Activated T-cell treated with anti-CD3 and anti-CD28 coated beads, Interleukin-2, amount 50 U/mL, for 4 hours (primary cell): Measurements from ENCODE around the gene NECTIN1. TPM values are rescaled to one million over a fixed set of nuclear protein-coding genes. Genes with fewer than 3 reads are reported as not detected.

ENCODE experiments used
- ATAC-seq, 2 donors: fragments of 200-7000 bp; cut with Tn5 transposase; one replicate each; pipeline ENCODE4 v1.10.0; 2021
- DNase-seq: peaks from one replicate; pipeline ENCODE4 v3.0.0-alpha.2; 2020
- H3K27me3 Mint-ChIP-seq: one replicate; pipeline ENCODE4 v1.8.0; 2021; ENCODE audit warnings: low read depth, mixed read lengths
- H3K36me3 Mint-ChIP-seq: one replicate; pipeline ENCODE4 v1.8.0; 2022; ENCODE audit warnings: mixed read lengths; ENCODE audit not compliant: insufficient read depth
- H3K4me1 Mint-ChIP-seq: one replicate; pipeline ENCODE4 v1.8.0; 2021; ENCODE audit warnings: low read depth, mixed read lengths
- H3K4me3 Mint-ChIP-seq: one replicate; pipeline ENCODE4 v1.8.0; 2021; ENCODE audit warnings: mild to moderate bottlenecking, moderate library complexity, mixed read lengths
- H3K9me3 Mint-ChIP-seq: one replicate; pipeline ENCODE4 v1.8.0; 2021; ENCODE audit warnings: mixed read lengths
- total RNA-seq, 3 donors: library from RNA; stranded (reverse); gene quantifications; one replicate each; pipeline ENCODE4 v1.2.1, GENCODE V29; 2021

Gene NECTIN1
- total RNA-seq, 3 donors from 2014 or later: 7.5 to 9.0 (median 8.3) TPM

GRCh38 chr11:119763071-119763728 is 34.2 kb upstream of the NECTIN1 start:
- DNase-seq (no peak), ATAC-seq (no peak)
- peaks cover 21% of the 10 kb centered on the region for H3K27me3 Mint-ChIP-seq

DNA sequence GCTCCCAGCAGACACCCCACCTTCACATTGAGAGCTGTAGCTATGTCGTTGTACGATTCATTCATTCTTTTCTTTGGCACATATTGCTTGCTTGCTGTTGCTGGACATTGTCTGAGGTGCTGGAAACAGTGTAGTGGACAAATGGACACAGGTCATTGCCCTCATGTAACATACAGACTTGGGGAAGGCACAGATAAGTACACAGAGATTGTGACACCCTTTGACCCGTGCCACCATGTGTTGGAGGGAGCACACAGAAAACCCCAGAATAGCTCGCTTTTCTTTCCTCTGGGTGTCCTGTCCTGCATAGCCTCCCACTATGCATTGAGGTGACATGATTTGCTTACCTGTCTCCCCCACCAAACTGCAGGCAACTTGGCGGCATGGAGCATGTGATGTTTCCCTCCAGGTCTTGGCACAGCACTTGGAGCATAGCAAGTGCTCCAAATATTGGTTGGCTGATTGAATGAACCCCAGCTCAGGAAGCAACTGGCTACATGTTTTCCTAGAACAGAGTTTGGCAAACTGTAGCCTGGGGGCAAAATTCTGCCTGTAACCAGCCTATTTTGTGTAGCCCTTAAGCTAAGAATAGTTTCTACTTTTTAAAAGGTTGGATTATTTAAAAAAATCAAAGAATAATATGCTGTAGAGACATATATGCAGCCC is 30.9 kb upstream of the NECTIN1 start:
- peaks cover 21% of the 10 kb centered on the region for H3K27me3 Mint-ChIP-seq
- H3K36me3 Mint-ChIP-seq: no peaks in the 10 kb centered on the region
- no peak for DNase-seq
- no peaks in the 10 kb centered on the region for H3K4me1 Mint-ChIP-seq
- no peaks in the 10 kb centered on the region for H3K9me3 Mint-ChIP-seq
- ATAC-seq: no peak
- no peak overlapping the region for H3K4me3 Mint-ChIP-seq

More at GRCh38 chr11:119763071-119763728, 34.2 kb upstream of the NECTIN1 start:
- no peak overlapping the region for H3K4me3 Mint-ChIP-seq
- no peaks in the 10 kb centered on the region for H3K4me1 Mint-ChIP-seq
- H3K36me3 Mint-ChIP-seq: no peaks in the 10 kb centered on the region
- peaks cover 19% of the 10 kb centered on the region for H3K9me3 Mint-ChIP-seq

GRCh38 chr11:119759324-119759723 is 30.3 kb upstream of the NECTIN1 start:
- Mint-ChIP-seq H3K9me3 (no peaks in the 10 kb centered on the region), H3K36me3 (no peaks in the 10 kb centered on the region), H3K27me3 (peaks cover 21% of the 10 kb centered on the region), H3K4me3 (no peak overlapping the region), H3K4me1 (no peaks in the 10 kb centered on the region)
- DNase-seq (no peak), ATAC-seq (no peak)

DNA sequence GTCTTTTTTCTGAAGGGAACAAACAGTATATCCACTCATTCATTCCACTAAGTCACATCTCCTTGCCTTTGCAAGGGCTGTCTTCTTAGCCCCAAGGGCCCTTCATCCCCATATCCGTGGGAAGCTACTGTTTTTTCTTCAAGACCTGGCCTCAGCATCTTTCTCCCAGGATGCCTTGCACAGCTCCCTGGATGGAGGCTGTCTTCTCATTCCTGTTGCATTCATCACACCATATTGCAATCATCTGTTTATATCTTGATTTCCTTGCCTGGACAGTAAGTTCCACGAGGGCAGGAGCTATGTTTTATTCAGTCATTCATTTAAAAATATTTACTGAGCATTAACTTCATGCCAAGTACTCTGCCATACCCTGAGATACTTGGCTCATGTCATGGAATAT is 29.3 kb upstream of the NECTIN1 start:
- Mint-ChIP-seq H3K36me3 (no peaks in the 10 kb centered on the region), H3K9me3 (no peaks in the 10 kb centered on the region), H3K4me1 (no peaks in the 10 kb centered on the region), H3K27me3 (peaks cover 22% of the 10 kb centered on the region), H3K4me3 (no peak overlapping the region)
- ATAC-seq (no peak), DNase-seq (no peak)

DNA sequence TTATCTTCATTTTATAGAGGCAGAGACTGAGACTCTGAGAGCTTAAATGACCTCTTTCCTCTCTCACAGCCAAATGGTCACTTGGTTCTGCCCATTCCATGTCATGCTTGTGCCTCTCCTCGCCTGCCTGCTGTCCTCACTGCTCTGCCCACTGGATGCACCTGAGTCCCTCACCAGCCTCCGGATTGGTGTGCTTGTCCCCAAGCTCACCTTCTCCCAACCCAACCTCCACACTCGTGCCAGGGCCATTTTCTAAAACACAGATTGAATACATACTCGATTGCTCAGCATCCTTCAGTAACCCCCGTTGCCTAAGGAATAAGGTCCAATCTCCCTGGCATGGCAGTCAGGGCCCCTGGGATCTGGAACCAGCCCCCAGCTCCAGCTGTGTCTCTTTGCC is 28.4 kb upstream of the NECTIN1 start:
- peaks cover 2% of the 10 kb centered on the region for H3K4me1 Mint-ChIP-seq
- H3K4me3 Mint-ChIP-seq: no peak overlapping the region
- no peaks in the 10 kb centered on the region for H3K36me3 Mint-ChIP-seq
- no peak for ATAC-seq
- H3K9me3 Mint-ChIP-seq: no peaks in the 10 kb centered on the region
- H3K27me3 Mint-ChIP-seq: peaks cover 17% of the 10 kb centered on the region
- no peak for DNase-seq

DNA sequence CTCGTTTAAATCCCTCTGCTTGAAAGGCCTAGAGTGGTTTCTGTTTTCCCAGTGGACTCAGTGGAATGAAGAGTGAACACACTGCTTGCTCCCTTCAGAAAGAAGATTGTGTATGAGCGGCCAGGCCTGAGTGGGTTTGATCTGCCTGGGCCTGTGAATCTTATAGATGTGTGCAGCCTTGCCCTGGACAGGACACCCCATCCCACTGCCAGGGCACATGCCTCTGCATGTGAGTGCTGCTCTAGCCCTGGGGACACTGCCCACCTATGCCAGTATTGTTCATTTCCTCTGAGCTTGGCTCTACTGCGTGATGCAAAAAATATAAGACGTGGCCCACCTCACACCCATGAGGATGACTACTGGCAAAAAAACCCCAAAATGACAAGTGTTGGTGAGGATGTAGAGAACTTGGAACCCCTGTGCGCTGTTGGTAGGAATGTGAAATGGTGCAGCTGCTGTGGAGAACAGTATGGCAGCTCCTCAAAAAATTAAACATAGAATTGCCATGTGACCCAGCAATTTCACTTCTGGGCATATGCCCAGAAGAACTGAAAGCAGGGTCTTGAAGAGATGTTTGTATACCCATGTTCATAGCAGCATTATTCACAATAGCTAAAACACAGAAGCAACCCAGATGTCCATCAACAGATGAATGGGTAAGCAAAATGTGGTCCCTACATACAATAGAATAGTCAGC is 27.3 kb upstream of the NECTIN1 start:
- no peak for ATAC-seq
- Mint-ChIP-seq H3K36me3 (no peaks in the 10 kb centered on the region), H3K27me3 (peaks cover 16% of the 10 kb centered on the region), H3K4me1 (peaks cover 8% of the 10 kb centered on the region), H3K4me3 (no peak overlapping the region), H3K9me3 (no peaks in the 10 kb centered on the region)
- DNase-seq: no peak

DNA sequence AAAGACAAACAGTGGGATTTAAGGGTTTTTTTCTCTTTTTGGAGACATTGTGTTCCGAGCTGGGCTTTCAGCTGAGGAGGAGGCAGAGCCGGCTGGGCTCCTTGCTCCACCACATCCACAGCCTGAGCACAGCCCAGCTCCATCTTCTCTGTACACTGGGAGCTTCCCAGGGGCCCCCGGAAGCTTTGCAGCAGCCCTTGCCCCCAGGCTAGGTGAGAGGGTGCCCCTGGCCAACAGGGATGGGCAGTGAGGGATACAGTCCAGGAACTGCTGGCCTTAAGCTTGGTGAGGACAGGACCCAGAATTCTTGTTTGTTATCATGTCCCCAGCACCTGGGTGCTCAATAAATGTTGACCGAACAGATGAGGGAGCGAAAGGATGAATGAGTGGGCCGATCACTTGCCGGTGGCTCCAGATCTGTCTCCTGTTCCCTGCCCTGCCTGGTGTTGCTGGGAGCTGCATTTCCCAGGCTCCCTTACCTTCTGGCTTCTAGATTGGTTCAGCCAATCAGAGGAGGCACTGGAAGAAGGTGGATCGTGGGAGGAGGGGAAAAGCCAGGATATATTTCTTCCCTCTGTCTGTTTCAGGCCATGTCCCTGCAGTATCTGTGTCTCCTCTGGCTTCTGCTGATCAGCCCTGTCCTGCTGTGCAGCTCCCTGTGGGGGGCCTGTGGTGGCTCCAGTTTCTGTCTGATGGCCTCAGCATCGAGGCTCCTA is 26.5 kb upstream of the NECTIN1 start:
- H3K4me3 Mint-ChIP-seq: no peak overlapping the region
- ATAC-seq (no peak), DNase-seq (no peak)
- H3K36me3 Mint-ChIP-seq: no peaks in the 10 kb centered on the region
- no peaks in the 10 kb centered on the region for H3K9me3 Mint-ChIP-seq
- peaks cover 9% of the 10 kb centered on the region for H3K4me1 Mint-ChIP-seq
- peaks cover 16% of the 10 kb centered on the region for H3K27me3 Mint-ChIP-seq

GRCh38 chr11:119754656-119755355 is 25.8 kb upstream of the NECTIN1 start:
- no peak overlapping the region for H3K4me3 Mint-ChIP-seq
- no peaks in the 10 kb centered on the region for H3K9me3 Mint-ChIP-seq
- ATAC-seq (no peak), DNase-seq (no peak)
- no peaks in the 10 kb centered on the region for H3K36me3 Mint-ChIP-seq
- peaks cover 18% of the 10 kb centered on the region for H3K27me3 Mint-ChIP-seq
- H3K4me1 Mint-ChIP-seq: peaks cover 9% of the 10 kb centered on the region

GRCh38 chr11:119754199-119754598 is 25.2 kb upstream of the NECTIN1 start:
- Mint-ChIP-seq H3K36me3 (no peaks in the 10 kb centered on the region), H3K9me3 (no peaks in the 10 kb centered on the region), H3K4me3 (no peak overlapping the region), H3K27me3 (peaks cover 18% of the 10 kb centered on the region), H3K4me1 (peaks cover 9% of the 10 kb centered on the region)
- ATAC-seq (no peak), DNase-seq (no peak)

DNA sequence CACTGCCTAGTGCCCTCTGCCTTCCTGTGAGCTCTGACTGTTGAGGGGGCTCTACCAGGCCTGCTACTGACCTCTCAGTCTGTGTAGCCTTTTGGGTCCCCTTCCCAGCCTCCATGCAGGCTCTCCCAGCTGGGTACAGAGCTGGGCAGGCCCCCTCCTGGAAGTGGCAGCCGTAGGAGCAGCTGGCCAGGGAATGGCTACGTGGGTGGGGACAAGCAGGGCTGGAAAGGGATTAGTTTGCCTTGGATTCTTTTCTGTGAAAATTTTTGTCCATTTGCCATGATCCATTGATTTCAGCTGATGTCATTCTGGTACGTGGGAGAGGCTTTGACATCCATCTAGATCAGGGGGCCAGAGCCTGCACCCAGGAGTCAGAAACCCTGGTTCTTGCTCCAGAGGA is 23.9 kb upstream of the NECTIN1 start:
- no peaks in the 10 kb centered on the region for H3K9me3 Mint-ChIP-seq
- ATAC-seq (no peak), DNase-seq (no peak)
- peaks cover 21% of the 10 kb centered on the region for H3K27me3 Mint-ChIP-seq
- no peak overlapping the region for H3K4me3 Mint-ChIP-seq
- no peaks in the 10 kb centered on the region for H3K36me3 Mint-ChIP-seq
- peaks cover 9% of the 10 kb centered on the region for H3K4me1 Mint-ChIP-seq

- Mint-ChIP-seq H3K4me1 (peaks cover 9% of the 10 kb centered on the region), H3K4me3 (peak overlapping the region; percentile 52), H3K9me3 (no peaks in the 10 kb centered on the region), H3K27me3 (peaks cover 23% of the 10 kb centered on the region), H3K36me3 (no peaks in the 10 kb centered on the region)
- DNase-seq (no peak), ATAC-seq (peak in 1 of 2 donors; percentile 4)
Observed at GRCh38 chr11:119752345-119752871, 23.4 kb upstream of the NECTIN1 start.

- Mint-ChIP-seq H3K27me3 (peaks cover 29% of the 10 kb centered on the region), H3K4me3 (no peak overlapping the region), H3K4me1 (peaks cover 9% of the 10 kb centered on the region), H3K9me3 (no peaks in the 10 kb centered on the region), H3K36me3 (no peaks in the 10 kb centered on the region)
- no peak for DNase-seq
- no peak for ATAC-seq
Observed at GRCh38 chr11:119750056-119750455, 21.1 kb upstream of the NECTIN1 start.

GRCh38 chr11:119749006-119749565 is 20.1 kb upstream of the NECTIN1 start:
- Mint-ChIP-seq H3K36me3 (no peaks in the 10 kb centered on the region), H3K4me3 (no peak overlapping the region), H3K9me3 (no peaks in the 10 kb centered on the region), H3K27me3 (peaks cover 37% of the 10 kb centered on the region), H3K4me1 (peaks cover 9% of the 10 kb centered on the region)
- no peak for DNase-seq
- no peak for ATAC-seq
